HepG2 (cell line): ENCODE data around the gene CCDC117. TPM values are rescaled to one million over a fixed set of nuclear protein-coding genes. Genes with fewer than 3 reads are reported as not detected.

Experiments used
- ARNTL ChIP-seq: sonication (generic); formaldehyde crosslinking; IDR thresholded peaks from 2 replicates; pipeline ENCODE4 v1.4.0; 2020; ENCODE audit warnings: mild to moderate bottlenecking, missing genetic modification reagents
- CREB1 ChIP-seq, 2 experiments: fragments of 450-650 bp in 1 of 2; IDR thresholded peaks; 2 replicates each; pipeline ENCODE4 v1.6.1; 2016 to 2017; ENCODE audit warnings: control low read depth in 1 of 2, mild to moderate bottlenecking in 1 of 2, missing compliant biosample characterization in 1 of 2, missing genetic modification characterization in 1 of 2
- EEA1 ChIP-seq: sonication (generic); formaldehyde crosslinking; IDR thresholded peaks from 2 replicates; pipeline ENCODE4 v1.5.1; 2020; ENCODE audit warnings: mild to moderate bottlenecking, missing genetic modification reagents, borderline replicate concordance
- HDAC1 ChIP-seq: sonication (generic); formaldehyde crosslinking; IDR thresholded peaks from 2 replicates; pipeline ENCODE4 v1.5.1; 2020; ENCODE audit warnings: mild to moderate bottlenecking, missing genetic modification reagents
- IKZF1 ChIP-seq: fragments of 450-650 bp; IDR thresholded peaks from 2 replicates; pipeline ENCODE4 v1.7.1; 2016
- KDM1A ChIP-seq: IDR thresholded peaks from 2 replicates; pipeline ENCODE4 v1.6.1; 2016; ENCODE audit warnings: missing compliant biosample characterization
- KDM6A ChIP-seq: IDR thresholded peaks from 2 replicates; pipeline ENCODE4 v1.6.1; 2016; ENCODE audit warnings: low read depth
- NBN ChIP-seq: fragments of 450-650 bp; conservative IDR thresholded peaks from 2 replicates; pipeline ENCODE4 v1.6.1; 2017
- NFE2L1 ChIP-seq: sonication (generic); formaldehyde crosslinking; IDR thresholded peaks from 2 replicates; pipeline ENCODE4 v1.4.0; 2020; ENCODE audit warnings: missing genetic modification reagents, mild to moderate bottlenecking, borderline replicate concordance
- NFKB2 ChIP-seq: sonication (generic); formaldehyde crosslinking; IDR thresholded peaks from 2 replicates; pipeline ENCODE4 v1.4.0; 2020; ENCODE audit warnings: missing genetic modification reagents, borderline replicate concordance
- RFXANK ChIP-seq: IDR thresholded peaks from 2 replicates; pipeline ENCODE4 v1.6.1; 2016
- SIX4 ChIP-seq: sonication (generic); formaldehyde crosslinking; IDR thresholded peaks from 2 replicates; pipeline ENCODE4 v1.4.0; 2020; ENCODE audit warnings: missing genetic modification reagents
- SP1 ChIP-seq, 2 experiments: fragments of 450-650 bp in 1 of 2; sonication (generic) in 1 of 2; formaldehyde crosslinking in 1 of 2; IDR thresholded peaks; 2 replicates each; pipeline versions ENCODE4 v1.4.0 to v1.6.1; 2016 to 2020; ENCODE audit warnings: missing genetic modification reagents in 1 of 2
- STAT6 ChIP-seq: sonication (generic); formaldehyde crosslinking; IDR thresholded peaks from 2 replicates; pipeline ENCODE4 v1.4.0; 2020; ENCODE audit warnings: missing genetic modification reagents, mild to moderate bottlenecking, borderline replicate concordance
- TCF7 ChIP-seq: sonication (generic); IDR thresholded peaks from 2 replicates; pipeline ENCODE4 v1.6.1; 2016; ENCODE audit warnings: antibody characterized with exemption, low read depth
- TEF ChIP-seq: sonication (generic); formaldehyde crosslinking; IDR thresholded peaks from 2 replicates; pipeline ENCODE4 v1.5.0; 2020; ENCODE audit warnings: missing genetic modification reagents
- TRIM24 ChIP-seq: sonication (generic); formaldehyde crosslinking; IDR thresholded peaks from 2 replicates; pipeline ENCODE4 v1.8.0; 2022; ENCODE audit warnings: mild to moderate bottlenecking, missing genetic modification reagents
- YY1 ChIP-seq: IDR thresholded peaks from 2 replicates; pipeline ENCODE4 v1.6.1; 2011; ENCODE audit warnings: low read length, low read depth, moderate library complexity, mild to moderate bottlenecking; ENCODE audit not compliant: insufficient read depth, insufficient replicate concordance
- ZMYM4 ChIP-seq: sonication (generic); formaldehyde crosslinking; IDR thresholded peaks from 2 replicates; pipeline ENCODE4 v1.8.1; 2023; ENCODE audit warnings: mild to moderate bottlenecking, missing genetic modification reagents
- ZNF124 ChIP-seq: sonication (generic); formaldehyde crosslinking; IDR thresholded peaks from 2 replicates; pipeline ENCODE4 v1.4.0; 2020; ENCODE audit warnings: missing genetic modification reagents
- ZNF205 ChIP-seq: IDR thresholded peaks from 2 replicates; pipeline ENCODE4 v1.6.1; 2018; ENCODE audit warnings: missing biosample characterization, missing genetic modification reagents
- ZNF296 ChIP-seq: sonication (generic); formaldehyde crosslinking; conservative IDR thresholded peaks from 2 replicates; pipeline ENCODE4 v1.5.0; 2020; ENCODE audit warnings: mild to moderate bottlenecking, missing genetic modification reagents
- ZNF33B ChIP-seq: sonication (generic); formaldehyde crosslinking; IDR thresholded peaks from 2 replicates; pipeline ENCODE4 v1.5.1; 2020; ENCODE audit warnings: mild to moderate bottlenecking, missing genetic modification reagents
- ZNF607 ChIP-seq: sonication (generic); formaldehyde crosslinking; IDR thresholded peaks from 2 replicates; pipeline ENCODE4 v1.5.1; 2020; ENCODE audit warnings: missing genetic modification reagents, mild to moderate bottlenecking, borderline replicate concordance
- ZNF770 ChIP-seq: sonication (generic); formaldehyde crosslinking; IDR thresholded peaks from 2 replicates; pipeline ENCODE4 v1.5.0; 2020; ENCODE audit warnings: mild to moderate bottlenecking, missing genetic modification reagents
- ZNF790 ChIP-seq: sonication (generic); formaldehyde crosslinking; IDR thresholded peaks from 2 replicates; pipeline ENCODE4 v1.8.0; 2022; ENCODE audit warnings: missing genetic modification reagents, mild to moderate bottlenecking, borderline replicate concordance
- polyA plus RNA-seq, 8 experiments: library from polyadenylated mRNA; depleted of rRNA in 3 of 8; stranded (reverse) in 7 of 8; unstranded in 1 of 8; fragments of >200 nt; fragmentation: Illumina TruSeq in 4 of 8; extraction: Trizol in 4 of 8; gene quantifications; 2 replicates each; pipeline versions ENCODE4 v1.2.1 to v1.2.3, GENCODE V29; 2011 to 2016; ENCODE audit warnings: low read depth in 4 of 8, missing spikeins in 1 of 8, mixed read lengths in 1 of 8; ENCODE audit not compliant: insufficient read depth in 1 of 8
- total RNA-seq, 5 experiments: library from RNA; depleted of rRNA; stranded (reverse); fragments of >200 nt; fragmentation: Illumina TruSeq; extraction: Trizol; gene quantifications; 2 replicates each; pipeline ENCODE4 v1.2.3, GENCODE V29; 2016; ENCODE audit warnings: low read depth in 1 of 5

Gene CCDC117
- total and polyA plus RNA-seq, 2 of the 13 experiments (the other 11 are each of a cell fraction or from before 2014, with no cell fraction given), result 12.6 to 34.2 TPM

DNA sequence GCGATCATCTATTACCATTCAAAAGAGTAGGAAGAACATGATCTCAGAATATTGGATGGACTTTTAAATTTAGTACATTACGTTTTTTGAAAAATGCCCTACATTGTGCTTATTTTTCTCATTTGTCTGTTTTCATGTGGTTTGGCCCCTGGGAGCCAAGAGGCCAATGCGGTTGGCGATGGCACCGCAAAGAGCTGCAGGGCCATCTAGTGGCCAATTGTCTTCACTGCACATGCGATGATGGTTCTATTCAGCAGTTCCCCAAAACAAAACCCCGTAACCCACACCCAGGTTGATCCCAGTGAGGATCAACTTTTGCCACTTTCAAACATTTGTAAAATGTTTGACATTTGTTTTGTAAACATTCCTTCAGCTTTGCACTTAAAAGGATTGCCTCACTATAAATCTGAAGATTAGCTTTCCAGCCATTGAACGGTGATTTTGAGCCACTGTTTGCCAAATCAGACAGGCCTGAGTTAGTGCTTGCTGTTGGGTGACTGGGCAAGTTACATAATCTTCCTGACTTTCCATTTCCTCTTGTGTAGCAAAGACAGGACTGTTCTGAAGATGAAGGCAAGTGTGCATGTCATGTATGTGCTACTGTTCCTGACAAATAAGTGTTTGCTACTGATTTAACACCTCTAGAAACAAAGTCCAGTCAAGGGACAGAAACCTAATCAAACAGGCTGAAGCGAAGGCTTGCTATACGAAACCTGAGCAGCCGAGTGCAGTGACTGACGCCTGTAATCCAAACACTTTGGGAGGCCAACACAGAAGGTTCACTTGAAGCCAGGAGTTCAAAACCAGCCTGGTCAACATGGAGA is 57.1 kb downstream of the CCDC117 start (continued):
- TF ChIP-seq IKZF1 (no peak), KDM1A (peak; percentile 67), YY1 (peak; percentile 15), HDAC1 (CRISPR knock-in tag) (peak; percentile 56), TRIM24 (CRISPR knock-in tag) (no peak), ZNF790 (CRISPR knock-in tag) (no peak), SP1 (IDR thresholded peaks at IDR 0.05) (no peak), SP1 (CRISPR knock-in tag; IDR thresholded peaks at IDR 0.05) (0 out of 2 replicates have a peak, but pooled peaks have one; percentile 2), TCF7 (peak; percentile 58), ZNF296 (no peak), NFKB2 (no peak), STAT6 (CRISPR knock-in tag) (peak; percentile 69; the same call in 1 of the 2 replicates), ZNF33B (0 out of 2 replicates have a peak, but pooled peaks have one; percentile 46), EEA1 (CRISPR knock-in tag) (no peak), TEF (CRISPR knock-in tag) (peak; percentile 96), ZNF124 (CRISPR knock-in tag) (no peak), CREB1 (IDR thresholded peaks at IDR 0.05) (no peak), CREB1 (CRISPR knock-in tag; IDR thresholded peaks at IDR 0.05) (peak; percentile 63; the same call in 1 of the 2 replicates), NBN (no peak), ARNTL (CRISPR knock-in tag) (0 out of 2 replicates have a peak, but pooled peaks have one; percentile 35), KDM6A (CRISPR knock-in tag) (0 out of 2 replicates have a peak, but pooled peaks have one; percentile 36), ZNF607 (CRISPR knock-in tag) (no peak; the same call in 1 of the 2 replicates), SIX4 (CRISPR knock-in tag) (peak; percentile 84; the same call in 1 of the 2 replicates), NFE2L1 (CRISPR knock-in tag) (no peak), RFXANK (peak; percentile 63; the same call in 1 of the 2 replicates), ZNF205 (CRISPR knock-in tag) (peak; percentile 81), ZMYM4 (peak; percentile 67), ZNF770 (peak; percentile 88)
